NCI-H1105 (cell line): Measurements from ENCODE around the gene MLLT11.

ENCODE experiments used
- DNase-seq: peaks from one replicate; lab custom pipeline; 2025; lab: John Stamatoyannopoulos, UW

MLLT11 gene

GRCh38 chr1:151060007-151060656 is at the start of gene MLLT11:
TSS of gene MLLT11 (plus strand) at chr1:151060397. CDS start at chr1:151067225, 6,828 bp downstream.
- DNase-seq, result peak; percentile 84

GRCh38 chr1:151011154-151011850 is 48.9 kb upstream of the MLLT11 start:
- no peak for DNase-seq

- DNase-seq, result no peak
Observed at GRCh38 chr1:151012684-151013471, 47.3 kb upstream of the MLLT11 start.

- no peak for DNase-seq
Observed at GRCh38 chr1:151013518-151013917, 46.7 kb upstream of the MLLT11 start.

GRCh38 chr1:151024540-151025146 is 35.6 kb upstream of the MLLT11 start:
- peak; percentile 60 for DNase-seq

- no peak for DNase-seq
Observed at GRCh38 chr1:151026460-151026859, 33.7 kb upstream of the MLLT11 start.

GRCh38 chr1:151032164-151032563 is 28.0 kb upstream of the MLLT11 start:
- no peak for DNase-seq

- DNase-seq, result no peak
Observed at GRCh38 chr1:151035167-151035566, 25.0 kb upstream of the MLLT11 start.

GRCh38 chr1:151036356-151036755 is 23.8 kb upstream of the MLLT11 start, which contains the start of gene BNIPL:
TSS of gene BNIPL (plus strand) at chr1:151036586. CDS start at chr1:151036726, 140 bp downstream.
- DNase-seq, result no peak

GRCh38 chr1:151037032-151037431 is 23.2 kb upstream of the MLLT11 start:
- no peak for DNase-seq

- no peak for DNase-seq
Observed at GRCh38 chr1:151039521-151039920, 20.7 kb upstream of the MLLT11 start.

- no peak for DNase-seq
Observed at GRCh38 chr1:151043163-151043562, 17.0 kb upstream of the MLLT11 start.

GRCh38 chr1:151047591-151047924 is 12.6 kb upstream of the MLLT11 start, which contains the start of gene C1orf56:
TSS of gene C1orf56 (plus strand) at chr1:151047751. CDS start at chr1:151047848, 97 bp downstream.
- DNase-seq, result peak; percentile 77

GRCh38 chr1:151047925-151048644 is 12.1 kb upstream of the MLLT11 start:
- peak; percentile 57 for DNase-seq

GRCh38 chr1:151048645-151049032 is 11.6 kb upstream of the MLLT11 start:
- DNase-seq, result no peak

- DNase-seq, result no peak
Observed at GRCh38 chr1:151049458-151049857, 10.7 kb upstream of the MLLT11 start.

GRCh38 chr1:151050051-151050688 is 10.0 kb upstream of the MLLT11 start:
- DNase-seq, result no peak

GRCh38 chr1:151051356-151052009 is 8.7 kb upstream of the MLLT11 start:
- no peak for DNase-seq

GRCh38 chr1:151054971-151055547 is 5.1 kb upstream of the MLLT11 start:
- DNase-seq, result no peak

- no peak for DNase-seq
Observed at GRCh38 chr1:151055581-151055980, 4.6 kb upstream of the MLLT11 start.
